HG02840 (cell line): ENCODE measurements around the gene ARRDC1.

Experiments used
- ATAC-seq: cut with Tn5 transposase; IDR thresholded peaks from one replicate; pipeline ENCODE4 v1.9.1; 2021; ENCODE audit warnings: mild to moderate bottlenecking, moderate library complexity, moderate number of reproducible peaks; ENCODE audit not compliant: unreplicated experiment, low FRiP score

ARRDC1 gene

DNA sequence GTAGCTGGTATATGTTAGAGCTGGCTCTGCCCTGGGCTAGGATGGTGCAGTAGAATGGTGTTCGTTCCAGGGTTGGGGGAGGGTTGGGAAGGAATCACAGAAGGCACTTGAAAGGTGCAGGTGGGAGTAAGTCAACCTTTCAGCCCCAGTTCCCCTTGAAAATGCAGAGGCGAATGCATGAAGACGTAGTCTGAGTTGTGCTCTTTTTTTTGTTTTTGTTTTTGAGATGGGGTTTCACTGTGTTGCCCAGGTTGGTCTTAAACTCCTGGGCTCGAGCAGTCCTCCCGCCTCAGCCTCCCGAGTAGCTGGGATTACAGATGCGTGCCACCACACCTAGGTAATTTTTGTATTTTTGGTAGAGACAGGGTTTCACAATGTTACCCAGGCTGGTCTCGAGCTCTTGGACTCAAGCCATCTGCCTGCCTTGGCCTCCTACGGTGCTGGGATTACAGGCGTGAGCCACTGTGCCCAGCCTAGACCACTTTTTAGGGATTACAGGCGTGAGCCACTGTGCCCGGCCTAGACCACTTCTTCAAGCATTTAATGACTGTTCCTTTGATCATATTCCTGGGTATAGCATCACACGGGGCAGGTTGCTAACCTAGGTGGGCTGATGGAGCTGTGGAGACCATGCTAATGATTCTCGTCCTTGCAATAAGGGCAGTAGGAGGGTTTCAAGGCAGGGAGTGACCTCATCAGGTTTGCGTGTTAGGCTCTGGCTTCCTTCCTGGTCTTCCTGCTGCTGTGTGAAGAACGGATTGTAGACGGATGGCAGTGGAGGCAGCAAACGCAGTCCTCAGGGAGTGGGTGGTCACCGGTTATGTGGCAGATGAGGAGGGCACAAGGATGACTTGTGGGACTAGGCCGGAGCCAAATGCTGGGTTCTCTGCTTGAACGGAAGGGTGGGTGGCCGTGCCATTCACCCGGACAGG, 27.0 kb downstream of the ARRDC1 start:
- no peak for ATAC-seq

DNA sequence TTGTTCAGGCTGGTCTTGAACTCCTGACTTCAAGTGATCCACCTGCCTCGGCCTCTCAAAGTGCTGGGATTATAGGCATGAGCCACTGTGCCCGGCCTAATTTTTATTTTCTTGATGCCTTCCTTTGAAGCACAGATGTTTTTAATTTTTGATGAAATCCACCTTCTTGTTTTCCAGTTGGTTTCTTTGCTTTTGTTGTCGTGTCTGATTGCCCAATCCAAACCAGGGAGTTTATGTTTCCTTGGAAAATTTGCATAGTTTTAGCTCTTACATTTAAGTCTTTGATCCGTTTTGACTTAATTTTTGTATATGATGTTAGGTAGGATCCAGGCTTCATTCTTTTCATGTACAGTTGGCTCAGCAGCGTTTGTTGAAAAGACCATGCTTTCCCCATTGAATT, 28.5 kb downstream of the ARRDC1 start:
- ATAC-seq, result no peak

DNA sequence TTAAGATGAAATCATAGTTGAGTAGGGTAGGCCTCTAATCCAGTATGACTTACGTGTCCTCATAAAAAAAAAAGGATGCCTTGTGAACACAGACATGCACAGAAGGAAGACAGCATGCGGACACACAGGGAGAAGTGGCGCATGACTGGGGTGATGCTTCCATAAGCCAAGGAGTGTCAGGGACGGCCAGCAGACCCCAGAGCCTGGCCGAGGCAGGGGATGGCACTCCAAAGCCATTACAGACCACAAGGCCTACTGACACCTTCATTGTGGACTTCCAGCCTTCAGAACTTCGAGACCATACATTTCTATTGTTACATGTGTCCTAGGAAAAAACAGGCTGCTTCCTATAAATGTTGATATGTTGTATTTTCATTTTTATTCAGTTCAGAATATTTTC, 33.2 kb downstream of the ARRDC1 start:
- ATAC-seq, result no peak

DNA sequence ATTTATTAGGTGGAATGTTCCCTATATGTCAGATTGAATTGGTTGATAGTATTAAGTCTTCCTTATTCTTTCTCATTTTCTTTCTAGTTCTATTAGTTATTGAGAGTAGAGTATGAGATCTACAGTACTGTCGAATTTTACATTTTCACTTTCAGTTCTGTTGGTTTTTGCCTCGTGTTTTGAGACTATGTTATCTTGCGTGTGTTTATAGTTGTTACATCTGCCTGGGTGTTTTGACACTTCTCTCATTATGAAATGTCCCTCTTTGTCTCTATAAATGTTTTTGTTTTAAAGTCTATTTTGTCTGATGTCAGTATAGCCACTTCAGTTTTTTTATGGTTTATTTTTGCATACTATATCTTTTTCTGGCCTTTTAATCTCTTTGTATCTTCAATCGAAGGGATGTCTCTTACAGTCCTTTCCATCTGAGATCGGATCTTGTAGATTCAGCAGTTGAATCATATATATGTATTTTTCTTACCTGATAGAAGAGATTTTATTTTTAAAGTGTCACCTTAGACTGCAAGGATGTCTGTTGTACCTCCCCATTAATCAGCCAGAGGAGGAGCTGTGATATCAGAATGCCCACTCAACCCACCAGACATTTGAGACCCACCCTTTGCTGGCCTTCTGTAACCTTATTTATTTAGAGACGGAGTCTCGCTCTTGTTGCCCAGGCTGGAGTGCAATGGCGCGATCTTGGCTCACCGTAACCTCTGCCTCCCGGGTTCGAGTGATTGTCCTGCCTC, 34.0 kb downstream of the ARRDC1 start:
- ATAC-seq, result no peak

DNA sequence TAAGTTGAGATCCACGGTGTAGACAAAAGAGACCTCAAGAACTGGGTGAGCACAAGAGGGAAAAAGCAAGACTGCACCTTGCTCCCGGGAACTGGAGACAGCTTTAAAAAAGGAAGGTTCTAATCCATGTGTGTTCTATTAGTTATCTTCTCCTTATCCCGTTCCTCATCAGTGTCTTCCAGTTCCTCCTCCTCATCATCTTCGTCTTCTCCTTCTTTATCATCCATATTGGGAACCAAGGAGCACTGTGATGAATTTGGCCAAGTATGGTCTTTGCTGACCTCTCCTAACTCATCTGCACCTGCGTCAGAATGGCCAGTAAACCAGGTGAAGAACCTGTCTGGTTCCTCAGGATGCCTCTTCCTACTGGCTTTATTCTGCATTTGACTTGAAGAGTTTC, 35.4 kb downstream of the ARRDC1 start:
- no peak for ATAC-seq

DNA sequence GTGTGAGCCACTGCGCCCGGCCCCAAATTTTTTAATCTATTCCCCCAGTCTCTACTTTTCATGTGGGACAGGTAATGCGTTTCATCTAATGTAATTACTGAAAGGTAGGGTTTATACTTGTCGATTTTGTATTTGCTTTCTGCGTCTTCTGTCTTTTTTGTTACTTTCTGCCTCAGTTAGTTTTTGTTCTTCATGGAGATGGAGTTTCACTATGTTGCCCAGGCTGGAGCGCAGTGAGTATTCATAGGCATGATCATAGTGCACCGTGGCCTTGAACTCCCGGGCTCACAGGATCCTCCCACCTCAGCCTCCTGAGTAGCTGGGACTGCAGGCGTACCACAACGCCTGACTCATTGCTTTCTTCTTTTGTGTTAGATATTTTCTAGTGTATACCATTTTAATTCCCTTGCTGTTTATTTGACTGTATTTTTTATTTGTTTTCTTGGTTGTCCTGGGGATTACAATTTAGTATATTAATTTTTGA, 36.7 kb downstream of the ARRDC1 start:
- ATAC-seq, result no peak

DNA sequence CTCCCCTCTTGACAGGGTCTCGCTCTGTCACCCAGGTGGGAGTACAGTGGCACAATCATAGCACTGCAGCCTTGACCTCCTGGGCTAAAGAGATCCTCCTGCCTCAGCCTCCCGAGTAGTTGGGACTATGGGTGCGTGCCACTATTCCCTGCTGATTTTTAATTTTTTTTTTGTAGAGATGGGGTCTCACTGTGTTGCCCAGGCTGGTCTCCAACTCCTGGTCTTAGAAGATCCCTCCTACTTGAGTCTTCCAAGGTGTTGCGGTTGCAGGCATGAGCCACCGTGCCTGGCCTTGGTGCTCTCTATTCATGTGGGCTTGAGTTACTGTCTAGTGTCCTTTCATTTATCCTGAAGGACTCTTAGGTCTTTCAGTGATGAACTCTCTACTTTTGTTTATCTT, 37.4 kb downstream of the ARRDC1 start:
- no peak for ATAC-seq

DNA sequence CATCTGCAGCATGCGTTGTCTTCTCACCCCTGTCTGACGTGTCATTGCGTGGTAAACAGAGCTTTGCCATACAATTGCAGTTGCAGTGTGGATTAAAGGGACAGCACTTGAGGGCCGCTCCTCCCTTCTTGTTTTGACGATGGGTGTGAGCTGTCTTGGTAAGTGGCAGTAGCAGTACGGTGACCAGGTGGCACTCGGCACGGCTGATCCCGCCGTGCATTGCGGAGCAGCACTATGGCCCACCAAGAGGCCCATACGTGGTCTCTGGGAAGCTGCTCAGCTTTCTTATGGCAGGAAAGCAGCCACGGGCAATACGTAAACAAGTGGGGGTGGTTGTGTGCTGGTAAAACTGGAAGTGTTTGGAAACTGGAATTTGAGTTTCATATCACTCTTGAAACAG, 38.4 kb downstream of the ARRDC1 start:
- no peak for ATAC-seq

DNA sequence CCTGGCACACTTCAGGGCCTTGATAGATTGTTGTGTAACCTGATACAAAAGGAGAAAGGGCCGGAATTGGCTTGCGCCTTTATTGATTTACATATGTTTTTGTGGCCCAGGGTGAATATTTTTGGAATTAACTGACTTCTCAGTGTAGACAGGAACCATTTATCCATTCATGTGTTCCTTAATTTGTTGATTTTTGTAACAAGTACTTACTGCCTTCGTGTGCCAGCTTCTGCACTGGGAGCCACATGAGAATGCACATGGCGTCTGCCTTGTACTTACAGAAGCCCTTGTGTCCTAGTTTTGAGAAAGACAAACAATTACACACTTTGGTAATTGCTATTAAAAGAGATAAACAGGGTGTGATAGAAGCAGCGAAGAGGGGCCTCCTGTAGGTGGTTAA, 39.7 kb downstream of the ARRDC1 start:
- no peak for ATAC-seq

DNA sequence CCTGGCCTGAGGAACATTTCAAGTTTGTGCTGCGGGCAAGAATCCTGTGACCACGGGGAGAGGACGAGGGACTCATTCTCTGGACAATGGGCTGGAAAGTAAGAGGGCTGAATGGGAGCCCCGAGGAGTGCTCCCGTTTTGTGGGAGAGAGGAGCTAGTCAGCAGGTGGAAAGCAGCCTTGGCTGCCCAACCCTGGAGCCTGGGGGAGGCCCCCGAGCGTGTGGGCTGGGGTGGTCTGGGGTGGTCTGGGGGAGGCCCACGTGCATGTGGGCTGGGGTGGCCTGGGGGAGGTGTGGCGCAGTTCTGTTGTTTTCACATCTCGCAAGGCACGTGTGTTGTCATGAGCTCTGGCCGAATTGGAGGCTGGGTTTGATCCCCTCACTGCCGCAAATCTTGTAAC, 40.9 kb downstream of the ARRDC1 start:
- no peak for ATAC-seq

DNA sequence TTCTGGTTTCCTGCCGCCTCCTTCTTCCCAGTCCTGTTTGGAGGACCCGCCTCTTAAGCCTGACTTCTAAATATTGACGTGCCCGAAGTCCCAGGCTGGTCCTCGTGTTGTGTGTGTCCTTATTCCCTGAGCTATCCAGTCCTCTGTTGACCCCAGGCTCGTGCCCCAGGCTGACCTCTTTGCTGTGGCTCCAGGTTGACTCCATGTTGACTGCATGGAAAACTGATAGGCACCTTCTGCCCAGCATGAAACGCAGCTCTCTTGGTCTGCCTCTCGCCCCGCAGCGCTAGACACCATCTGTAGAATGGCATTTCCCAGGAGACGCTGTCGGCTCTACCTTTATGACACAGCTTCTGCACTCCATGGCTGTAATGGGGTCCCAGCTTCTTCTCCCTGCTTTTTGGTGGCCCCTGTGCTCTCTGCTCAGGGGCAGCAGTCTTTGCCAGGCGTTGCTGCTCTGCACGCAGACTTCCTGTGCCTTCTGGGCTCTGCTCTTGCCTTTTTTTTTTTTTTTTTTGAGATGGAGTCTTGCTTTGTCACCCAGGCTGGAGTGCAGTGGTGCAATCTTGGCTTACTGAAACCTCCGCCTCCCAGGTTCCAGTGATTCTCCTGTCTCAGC, 41.7 kb downstream of the ARRDC1 start:
- ATAC-seq, result no peak

DNA sequence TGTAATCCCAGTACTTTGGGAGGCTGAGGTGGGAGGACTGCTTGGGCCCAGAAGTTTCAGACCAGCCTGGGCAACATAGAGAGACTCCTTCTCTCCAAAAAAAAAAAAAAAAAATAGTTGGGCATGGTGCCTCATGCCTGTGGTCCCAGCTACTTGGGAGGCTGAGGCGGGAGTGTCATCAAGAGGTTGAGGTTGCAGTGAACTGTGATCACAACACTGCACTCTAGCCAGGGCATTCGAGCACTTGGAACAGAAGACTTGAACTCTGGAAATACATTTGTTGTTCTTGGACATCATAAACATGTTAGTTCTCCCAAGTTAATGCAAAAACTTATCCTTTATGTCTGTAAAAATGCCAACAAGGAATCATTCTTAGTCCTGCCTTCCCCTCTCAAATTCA, 42.9 kb downstream of the ARRDC1 start:
- no peak for ATAC-seq

DNA sequence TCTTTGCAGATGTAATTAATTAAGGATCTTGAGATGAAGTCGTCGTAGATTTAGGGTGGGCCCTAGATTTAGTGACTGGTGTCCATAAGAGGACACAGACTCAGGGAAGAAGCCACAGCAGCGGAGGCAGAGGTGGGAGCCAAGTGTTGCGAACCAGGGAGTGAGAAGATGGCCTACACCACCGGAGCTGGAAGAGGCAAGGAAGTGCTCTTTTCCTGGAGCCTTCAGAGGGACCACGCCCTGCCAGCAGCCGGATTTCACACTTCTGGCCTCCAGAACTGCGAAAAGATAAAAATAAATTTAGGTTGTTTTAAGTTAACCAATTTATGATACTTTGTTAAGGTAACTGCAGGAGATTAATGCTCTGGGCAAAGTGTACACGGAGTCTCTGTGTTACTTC, 44.1 kb downstream of the ARRDC1 start:
- ATAC-seq, result no peak

DNA sequence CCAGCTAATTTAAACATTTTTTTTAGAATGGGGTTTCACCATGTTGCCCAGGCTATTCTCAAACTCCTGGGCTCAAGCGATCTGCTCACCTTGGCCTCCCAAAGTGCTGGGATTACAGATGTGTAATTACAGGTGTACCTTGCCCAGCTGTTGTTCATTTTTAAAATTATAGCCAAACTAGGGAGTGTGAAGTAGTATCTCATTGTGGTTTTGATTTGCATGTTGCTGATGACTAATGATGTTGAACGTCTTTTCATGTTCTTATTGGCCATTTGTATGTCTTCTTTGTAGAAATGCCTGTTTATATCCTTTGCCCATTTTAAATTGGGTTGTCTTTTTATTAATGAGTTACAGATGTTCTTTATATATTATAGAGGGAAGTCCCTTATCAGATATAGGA, 44.8 kb downstream of the ARRDC1 start:
- ATAC-seq, result no peak

DNA sequence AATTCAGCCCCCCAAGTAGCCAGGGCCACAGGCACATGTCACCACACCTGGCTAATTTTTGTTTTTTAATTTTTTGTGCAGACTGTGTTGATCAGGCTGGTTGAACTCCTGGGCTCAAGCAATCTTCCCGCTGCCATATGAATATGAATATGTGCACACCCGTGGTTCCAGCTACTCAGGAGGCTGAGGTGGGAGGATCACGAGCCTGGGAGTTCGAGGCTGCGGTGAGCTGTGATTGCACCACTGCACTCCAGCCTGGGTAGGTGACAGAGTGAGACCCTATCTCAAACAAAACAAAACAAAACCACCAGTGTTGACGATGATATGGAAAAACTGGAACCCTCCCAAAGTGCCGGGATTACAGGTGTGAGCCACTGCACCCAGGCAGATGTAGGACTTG, 45.3 kb downstream of the ARRDC1 start:
- ATAC-seq, result no peak

DNA sequence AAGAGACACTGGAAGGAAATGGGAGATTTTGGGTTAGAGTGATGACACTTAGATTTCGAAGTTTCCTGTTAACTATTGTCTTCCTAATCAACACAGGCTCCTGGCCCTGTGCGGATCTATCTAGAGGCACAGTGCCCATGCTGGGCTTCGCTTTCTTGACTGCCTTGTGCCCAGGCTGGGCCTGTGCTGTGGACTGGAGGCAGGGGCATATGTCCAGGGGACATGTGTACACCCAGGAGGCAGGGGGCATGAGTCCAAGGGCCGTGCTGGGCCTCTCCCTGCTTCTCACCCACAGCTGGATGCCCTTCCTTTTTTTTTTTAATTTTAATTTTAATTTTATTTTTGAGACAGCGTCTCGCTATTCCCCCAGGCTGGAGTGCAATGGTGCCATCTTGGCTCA, 50.9 kb downstream of the ARRDC1 start:
- ATAC-seq, result no peak

DNA sequence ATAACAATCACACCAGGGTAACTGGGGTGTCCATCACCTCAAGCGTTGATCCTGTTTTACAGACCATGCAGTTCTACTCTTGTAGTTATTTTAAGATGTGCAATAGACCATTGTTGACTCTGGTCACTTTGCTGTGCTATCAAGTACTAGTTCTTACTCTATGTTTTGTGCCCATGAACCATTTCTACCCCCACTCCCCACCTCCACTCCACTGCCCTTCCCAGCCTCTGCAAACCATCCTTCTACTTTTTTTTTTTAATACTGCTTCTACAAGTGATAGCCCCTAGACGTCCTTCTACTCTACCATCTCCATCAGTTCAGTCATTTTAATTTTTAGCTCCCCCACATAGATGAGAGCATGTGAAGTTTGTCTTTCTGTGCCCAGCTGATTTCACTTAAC, 52.1 kb downstream of the ARRDC1 start:
- no peak for ATAC-seq

DNA sequence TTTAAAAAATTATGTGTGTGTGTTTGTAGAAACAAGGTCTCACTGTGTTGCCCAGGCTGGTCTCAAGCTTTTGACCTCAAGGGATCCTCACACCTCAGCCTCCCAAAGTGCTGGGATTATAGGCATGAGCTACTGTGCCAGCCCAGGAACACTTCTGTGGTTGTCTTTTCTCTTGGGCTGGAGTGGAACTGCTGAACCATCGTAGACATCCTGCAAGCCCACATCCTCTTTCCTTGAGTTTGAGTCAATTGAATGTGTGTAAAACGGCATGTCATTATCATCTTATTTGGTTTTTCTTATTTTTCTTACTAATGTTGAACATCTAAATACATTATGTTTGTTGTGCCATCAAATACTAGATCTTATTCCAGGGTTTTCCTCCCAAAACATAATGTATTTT, 53.3 kb downstream of the ARRDC1 start:
- no peak for ATAC-seq

DNA sequence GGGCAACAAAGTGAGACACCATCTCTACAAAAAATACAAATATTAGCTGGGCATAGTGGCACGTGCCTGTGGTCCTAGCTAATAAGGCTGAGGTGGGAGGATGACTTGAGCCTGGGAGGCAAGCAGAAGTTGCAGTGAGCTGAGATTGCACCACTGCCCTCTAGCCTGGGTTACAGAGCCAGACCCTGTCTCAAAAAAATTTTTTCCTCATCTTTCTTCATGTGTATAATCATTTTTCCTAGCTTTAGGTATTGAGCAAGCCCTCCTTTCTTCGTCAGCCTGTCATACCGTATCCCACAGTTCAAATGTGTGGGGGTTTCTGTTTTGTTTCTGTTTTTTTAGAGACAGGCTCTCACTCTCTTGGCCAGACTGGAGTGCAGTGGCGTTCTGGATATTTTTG, 54.7 kb downstream of the ARRDC1 start:
- no peak for ATAC-seq

DNA sequence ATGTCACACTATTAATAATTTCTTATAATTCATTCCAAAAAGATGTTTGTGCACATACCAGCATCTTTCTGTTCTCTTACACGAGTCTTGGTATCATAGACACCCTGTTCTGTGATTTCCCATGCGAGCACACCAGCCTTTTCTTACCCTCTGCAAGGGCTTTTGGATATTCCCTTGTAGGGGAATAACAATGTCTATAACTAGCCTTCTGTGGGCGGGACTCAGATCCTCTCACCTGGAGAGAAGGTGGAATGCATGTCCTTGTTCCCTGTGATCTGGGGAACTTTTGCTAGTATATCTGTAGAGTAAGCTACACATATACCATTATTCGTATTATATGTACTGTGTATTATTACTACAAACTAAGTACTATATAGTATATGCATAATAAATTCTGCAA, 58.1 kb downstream of the ARRDC1 start:
- ATAC-seq, result no peak

DNA sequence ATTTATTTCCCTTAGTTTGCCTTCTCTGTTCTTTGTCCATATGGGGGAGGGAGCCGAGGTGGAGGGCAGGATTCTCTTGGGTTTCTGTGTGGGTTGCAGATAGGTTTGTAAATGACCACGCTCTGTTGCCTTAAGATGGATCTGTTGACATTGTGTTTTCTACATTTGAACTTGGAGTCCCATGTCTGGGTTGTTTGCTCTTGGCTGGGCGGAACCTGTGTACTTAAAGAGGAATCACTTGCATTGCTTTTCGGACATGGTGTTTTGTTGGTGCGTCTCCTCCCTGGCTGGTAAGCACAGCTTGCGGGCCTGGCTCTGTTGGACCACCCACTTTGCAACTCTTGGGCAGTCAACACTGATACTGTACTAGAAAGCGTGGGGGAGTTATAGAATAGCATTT, 59.2 kb downstream of the ARRDC1 start:
- no peak for ATAC-seq
